ENCODE data around the gene ZSCAN1.

The ZSCAN1 gene

GRCh38 chr19:58042495-58043340 is 8.9 kb downstream of the ZSCAN1 start:
- no peak for DNase-seq

GRCh38 chr19:58044391-58044790 is 10.6 kb downstream of the ZSCAN1 start:
- no peak for DNase-seq

DNA sequence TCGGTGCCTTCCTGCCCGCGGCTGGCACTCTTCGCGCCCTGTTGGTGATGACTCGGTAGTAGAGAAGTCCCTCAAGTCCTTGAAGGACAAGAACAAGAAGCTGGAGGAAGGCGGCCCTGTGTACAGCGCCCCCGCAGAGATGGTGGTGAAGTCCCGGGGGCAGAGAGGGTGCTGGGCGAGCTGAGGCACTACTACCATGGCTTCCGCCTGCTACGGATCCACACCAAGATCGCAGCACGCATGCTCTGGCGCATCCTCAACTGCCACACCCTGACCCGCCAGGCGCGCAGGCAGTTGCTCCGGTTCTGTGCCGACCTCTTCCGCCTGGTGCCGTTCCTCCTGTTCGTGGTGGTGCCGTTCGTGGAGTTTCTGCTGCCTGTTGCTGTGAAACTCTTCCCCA is 11.1 kb downstream of the ZSCAN1 start:
- no peak for DNase-seq

DNA sequence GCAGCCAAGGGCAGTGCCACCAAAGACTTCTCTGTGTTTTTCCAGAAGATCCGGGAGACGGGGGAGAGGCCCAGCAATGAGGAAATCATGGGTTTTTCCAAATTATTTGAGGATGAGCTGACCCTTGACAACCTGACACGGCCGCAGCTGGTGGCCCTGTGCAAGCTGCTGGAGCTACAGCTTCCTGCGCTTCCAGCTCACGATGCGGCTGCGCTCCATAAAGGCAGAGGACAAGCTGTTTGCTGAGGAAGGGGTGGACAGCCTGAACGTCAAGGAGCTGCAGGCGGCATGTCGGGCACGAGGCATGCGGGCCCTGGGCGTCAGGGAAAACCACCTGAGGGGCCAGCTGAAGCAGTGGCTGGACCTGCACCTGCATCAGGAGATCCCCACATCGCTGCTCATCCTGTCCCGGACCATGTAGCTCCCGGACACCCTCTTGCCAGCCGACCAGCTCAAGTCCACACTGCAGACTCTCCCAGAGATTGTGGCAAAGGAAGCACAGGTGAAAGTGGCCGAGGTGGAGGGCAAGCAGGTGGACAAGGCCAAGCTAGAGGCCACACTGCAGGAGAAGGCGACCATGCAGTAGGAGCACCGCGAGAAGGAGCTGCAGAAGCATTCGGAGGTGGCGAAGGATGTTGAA is 11.7 kb downstream of the ZSCAN1 start:
- DNase-seq = no peak

- DNase-seq = no peak
Observed at GRCh38 chr19:58046856-58047255, 13.0 kb downstream of the ZSCAN1 start.

DNA sequence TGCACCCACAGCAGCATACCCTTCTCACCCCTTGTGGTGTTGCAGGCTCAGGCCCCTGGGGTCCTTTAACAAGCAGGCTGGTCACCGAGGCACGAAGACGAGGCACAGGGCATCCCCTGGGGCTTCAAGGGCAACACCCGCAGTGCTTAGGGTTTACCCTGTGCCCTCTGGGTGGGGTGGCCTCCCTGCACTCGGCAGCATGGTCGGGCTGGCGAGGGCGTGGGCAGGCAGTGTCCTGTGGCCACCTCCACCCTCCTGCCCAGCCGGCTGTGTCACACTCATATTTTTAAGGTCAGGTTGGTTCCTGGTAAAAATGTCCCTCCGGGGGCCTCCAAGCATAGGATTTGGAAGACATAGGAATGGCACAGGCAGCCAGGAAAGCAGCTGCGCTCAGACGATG is 13.8 kb downstream of the ZSCAN1 start:
- DNase-seq = no peak

DNA sequence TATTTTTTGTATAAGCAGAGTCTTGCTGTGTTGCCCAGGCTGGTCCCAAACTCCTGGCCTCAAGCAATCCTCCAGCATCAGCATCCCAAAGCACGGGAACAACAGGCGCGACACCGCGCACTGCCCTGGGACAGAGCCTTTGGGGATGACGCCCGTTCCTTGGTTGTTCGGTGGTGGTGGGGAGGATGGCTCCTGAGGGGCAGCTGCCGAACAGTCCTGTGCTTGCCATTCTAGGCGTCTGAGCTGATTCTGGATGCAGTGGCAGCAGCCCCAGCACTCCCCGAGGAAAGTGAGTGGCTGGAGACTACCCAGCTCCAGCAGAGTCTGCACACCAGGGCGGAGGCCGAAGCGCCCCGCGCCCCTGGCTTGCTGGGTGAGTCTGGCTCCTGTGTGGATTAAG is 18.4 kb downstream of the ZSCAN1 start:
- no peak for DNase-seq

- DNase-seq = no peak
Observed at GRCh38 chr19:58053480-58054156, 19.8 kb downstream of the ZSCAN1 start.

DNA sequence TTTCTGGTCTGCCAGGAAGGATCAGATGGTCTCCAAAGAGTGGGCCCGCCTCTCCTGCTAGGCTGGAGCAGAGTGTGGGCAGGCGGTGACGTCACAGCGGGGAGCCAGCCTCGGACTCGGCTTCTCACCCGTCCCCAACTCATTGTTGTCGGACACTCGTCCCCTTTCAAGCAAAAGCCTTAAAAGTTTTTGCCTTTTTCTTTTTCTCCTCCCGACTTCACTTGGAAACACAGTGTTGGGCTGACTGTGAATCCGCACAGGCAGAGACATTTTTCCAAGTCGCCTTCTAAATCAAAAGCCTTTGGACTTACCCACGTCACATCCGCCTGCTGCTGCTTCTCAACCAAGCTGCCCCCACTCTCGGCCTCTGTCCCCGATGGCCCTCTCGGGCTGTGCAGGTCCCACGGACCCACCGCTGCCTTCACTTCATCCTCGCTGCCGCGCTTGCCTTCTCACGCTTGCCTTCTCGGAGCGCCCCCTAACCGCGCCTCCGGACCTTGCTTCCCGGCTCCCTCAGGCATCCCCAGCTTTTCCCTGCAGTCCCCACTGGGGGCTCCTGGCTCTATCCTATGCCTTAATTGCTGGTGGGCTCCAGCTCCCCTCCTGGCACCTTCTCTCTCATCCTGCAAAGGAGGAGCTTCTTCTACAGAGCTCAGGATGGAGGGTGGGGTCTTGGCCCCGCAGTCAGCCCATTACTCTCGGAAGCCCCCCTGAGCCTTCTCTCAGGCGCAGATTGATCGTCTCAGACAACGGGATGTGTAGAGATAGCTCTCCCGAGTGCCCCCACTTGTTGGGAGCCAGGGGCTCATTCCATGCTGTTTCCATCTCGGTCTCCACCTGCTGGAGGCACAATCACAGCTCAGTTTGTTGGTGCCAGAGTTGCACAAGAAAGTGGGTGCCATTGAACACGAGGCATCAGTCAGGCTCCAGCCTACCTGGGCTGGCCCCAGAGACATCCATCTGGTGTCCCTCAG is 21.4 kb downstream of the ZSCAN1 start:
- DNase-seq = no peak

DNA sequence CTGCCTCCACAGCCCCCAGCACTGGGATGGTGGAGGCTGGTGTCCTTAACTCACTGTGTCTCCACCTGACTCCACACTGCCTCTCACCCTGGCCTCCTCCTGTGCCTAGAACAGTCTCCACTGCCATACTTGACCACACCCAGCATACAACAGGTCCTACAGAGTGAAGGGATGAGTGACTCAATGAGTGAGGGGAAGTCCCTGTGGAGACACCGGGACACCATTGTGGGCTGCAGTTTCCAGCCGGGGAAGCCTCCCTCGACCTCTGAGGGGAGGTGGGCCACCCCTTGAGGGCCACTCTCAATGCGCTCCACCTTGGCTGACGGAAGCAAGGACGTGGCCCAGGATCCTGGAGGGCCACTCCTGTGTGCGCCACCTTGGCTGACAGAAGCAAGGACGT is 22.4 kb downstream of the ZSCAN1 start:
- no peak for DNase-seq

GRCh38 chr19:58056861-58057260 is 23.0 kb downstream of the ZSCAN1 start:
- DNase-seq = no peak

GRCh38 chr19:58058467-58058866 is 24.6 kb downstream of the ZSCAN1 start:
- no peak for DNase-seq

GRCh38 chr19:58059003-58059670 is 25.3 kb downstream of the ZSCAN1 start, which contains the start of gene ZNF135:
TSS of gene ZNF135 (plus strand) at chr19:58059282. CDS start at chr19:58060003, 721 bp downstream.
- DNase-seq = peak; percentile 48 to 52

DNA sequence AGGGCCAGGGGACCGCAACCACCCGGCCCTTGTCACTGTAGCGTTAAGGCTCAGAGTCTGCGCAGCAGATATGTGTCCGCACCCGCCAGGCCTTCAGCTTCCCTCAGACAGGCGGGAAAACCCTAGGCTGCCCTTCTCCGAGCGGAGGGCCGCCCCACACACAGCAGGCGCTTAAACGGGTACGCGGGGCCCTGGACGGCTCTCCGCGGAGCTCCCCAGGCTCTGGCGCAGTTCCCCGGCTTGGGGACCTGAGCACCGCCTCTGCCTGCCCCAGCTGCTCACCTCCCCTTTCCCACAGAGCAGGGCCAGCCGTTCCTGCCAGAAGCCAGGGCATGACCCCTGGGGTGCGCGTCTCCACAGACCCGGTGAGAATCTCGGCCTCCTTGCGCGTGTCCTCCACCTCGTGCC is 25.9 kb downstream of the ZSCAN1 start:
- no peak for DNase-seq

GRCh38 chr19:58060231-58060630 is 26.4 kb downstream of the ZSCAN1 start:
- no peak for DNase-seq

- no peak for DNase-seq
Observed at GRCh38 chr19:58063712-58064111, 29.9 kb downstream of the ZSCAN1 start.

DNA sequence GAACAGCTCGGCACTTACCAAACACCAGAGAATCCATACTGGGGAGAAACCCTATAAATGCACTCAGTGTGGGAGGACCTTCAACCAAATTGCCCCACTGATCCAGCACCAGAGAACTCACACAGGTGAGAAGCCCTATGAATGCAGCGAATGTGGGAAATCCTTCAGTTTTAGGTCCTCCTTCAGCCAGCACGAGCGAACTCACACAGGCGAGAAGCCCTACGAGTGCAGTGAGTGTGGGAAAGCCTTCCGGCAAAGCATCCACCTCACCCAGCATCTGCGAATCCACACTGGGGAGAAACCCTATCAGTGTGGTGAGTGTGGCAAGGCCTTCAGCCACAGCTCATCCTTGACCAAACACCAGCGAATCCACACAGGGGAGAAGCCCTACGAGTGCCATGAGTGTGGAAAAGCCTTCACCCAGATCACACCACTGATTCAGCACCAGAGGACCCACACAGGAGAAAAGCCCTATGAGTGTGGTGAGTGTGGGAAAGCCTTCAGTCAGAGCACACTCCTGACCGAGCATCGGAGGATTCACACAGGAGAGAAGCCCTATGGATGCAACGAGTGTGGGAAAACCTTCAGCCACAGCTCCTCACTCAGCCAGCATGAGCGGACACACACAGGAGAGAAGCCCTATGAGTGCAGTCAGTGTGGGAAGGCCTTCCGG is 33.6 kb downstream of the ZSCAN1 start:
- DNase-seq = no peak

DNA sequence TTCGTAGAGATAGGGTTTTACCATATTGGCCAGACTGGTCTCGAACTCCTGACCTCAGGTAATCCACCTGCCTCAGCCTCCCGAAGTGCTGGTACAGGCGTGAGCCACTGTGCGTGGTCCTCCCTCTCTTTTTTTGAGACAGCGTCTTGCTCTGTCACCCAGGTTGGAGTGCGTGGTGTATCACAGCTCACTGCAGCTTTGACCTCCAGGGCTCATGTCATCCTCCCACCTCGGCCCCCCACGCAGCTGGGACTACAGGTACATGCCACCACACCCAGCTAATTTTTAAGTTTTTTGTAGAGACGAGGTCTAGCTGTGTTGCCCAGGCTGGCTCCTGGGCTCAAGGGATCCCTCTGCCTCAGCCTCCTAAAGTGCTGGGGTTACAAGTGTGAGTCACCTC is 46.0 kb downstream of the ZSCAN1 start:
- no peak for DNase-seq

GRCh38 chr19:58083021-58083420 is 49.2 kb downstream of the ZSCAN1 start:
- no peak for DNase-seq

DNA sequence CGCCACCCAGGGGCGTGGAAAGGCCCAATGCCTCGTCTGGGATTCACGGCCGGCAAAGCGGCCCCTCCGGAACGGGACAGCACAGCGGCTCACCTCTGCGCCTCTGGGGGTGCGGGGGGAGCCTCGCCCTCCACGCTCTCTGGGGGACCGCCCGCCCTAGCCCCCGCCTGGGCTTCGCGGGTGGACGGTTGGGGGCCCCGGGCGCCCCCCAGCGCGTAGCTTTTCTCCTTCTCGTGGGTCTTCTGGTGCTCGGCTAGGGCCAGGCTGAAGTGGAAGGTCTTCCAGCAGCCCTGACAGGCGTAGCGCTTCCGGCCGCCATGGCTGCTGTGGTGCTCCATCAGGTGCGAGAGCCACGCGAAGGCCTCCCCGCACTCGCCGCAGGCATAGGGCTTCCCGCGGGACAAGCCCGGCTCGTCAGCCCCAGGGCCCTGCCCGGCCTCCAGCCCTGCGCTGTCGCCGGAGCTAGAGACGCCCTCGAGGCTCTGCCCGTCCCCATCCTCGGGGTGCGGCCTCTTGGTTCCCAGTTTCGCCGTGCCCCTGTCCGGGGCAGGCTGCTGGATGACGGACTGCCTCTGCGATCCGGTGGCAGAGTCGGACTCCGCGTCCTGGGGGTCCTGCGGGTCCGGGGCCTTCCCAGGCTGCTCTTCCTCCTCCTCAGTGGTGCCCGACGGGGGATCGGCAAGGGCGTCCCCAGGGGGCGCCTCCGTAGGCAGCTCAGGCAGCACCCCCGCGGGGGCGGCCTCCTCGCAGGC is 50.9 kb downstream of the ZSCAN1 start:
- no peak for DNase-seq

All from activated CD4-positive, alpha-beta T cell treated with anti-CD3 and anti-CD28 coated beads, Interleukin-2, amount 50 U/mL, for 48 hours (primary cell).